H1 (cell line): ENCODE measurements around the gene XAGE3. TPM values are rescaled to one million over a fixed set of nuclear protein-coding genes. Genes with fewer than 3 reads are reported as not detected.
"Not testable (repeated sequence)": the region's sequence is repeated elsewhere in the genome, so short reads cannot be mapped to it uniquely, and the experiment has no call there.

Source experiments
- CTCF ChIA-PET: fragments of 300-600 bp; sonication (Branson Sonifier 250); formaldehyde crosslinking; loops from one replicate; lab custom pipeline; 2021; ENCODE audit not compliant: partially characterized antibody; lab: Charles Lee
- POLR2A ChIA-PET: fragments of 300-600 bp; sonication (Branson Sonifier 250); formaldehyde crosslinking; loops from one replicate; lab custom pipeline; 2021; ENCODE audit warnings: inconsistent platforms; ENCODE audit not compliant: partially characterized antibody; lab: Charles Lee
- DNase-seq, 2 experiments: peaks; one replicate each; pipeline versions ENCODE4 v3.0.0 to v3.0.0-alpha.2; 2010 to 2022; ENCODE audit warnings: low spot score in 2 of 2, low read depth in 1 of 2, mixed read lengths in 1 of 2
- FAIRE-seq: peaks from 2 replicates; lab custom pipeline; 2011; peaks lifted over from hg19 to GRCh38; lab: Jason Lieb, UNC
- H2AFZ ChIP-seq: 2 replicates; pipeline ENCODE4 v1.8.1; 2012; ENCODE audit warnings: low read length, inconsistent platforms
- H2AK5ac ChIP-seq: 2 replicates; pipeline ENCODE4 v1.6.1; 2013; ENCODE audit warnings: low read depth, low read length
- H2BK120ac ChIP-seq: replicated peaks from 2 replicates; pipeline ENCODE3; 2013; ENCODE audit warnings: low read depth, low read length, inconsistent platforms
- H2BK12ac ChIP-seq: 2 replicates; pipeline ENCODE4 v1.6.1; 2013; ENCODE audit warnings: low read depth, low read length
- H2BK15ac ChIP-seq: 2 replicates; pipeline ENCODE4 v1.6.1; 2013; ENCODE audit warnings: low read length
- H2BK20ac ChIP-seq: 2 replicates; pipeline ENCODE4 v1.6.1; 2013; ENCODE audit warnings: low read length
- H2BK5ac ChIP-seq: 2 replicates; pipeline ENCODE4 v1.6.1; 2013; ENCODE audit warnings: low read depth, low read length
- H3K14ac ChIP-seq: 2 replicates; pipeline ENCODE4 v1.6.1; 2013; ENCODE audit warnings: inconsistent platforms; ENCODE audit not compliant: insufficient read length
- H3K18ac ChIP-seq: 2 replicates; pipeline ENCODE4 v1.6.1; 2013; ENCODE audit warnings: low read length; ENCODE audit errors: extremely low read depth
- H3K23ac ChIP-seq: 2 replicates; pipeline ENCODE4 v1.6.1; 2013; ENCODE audit warnings: inconsistent platforms; ENCODE audit not compliant: insufficient read length
- H3K23me2 ChIP-seq: 2 replicates; pipeline ENCODE4 v1.6.1; 2013; ENCODE audit warnings: low read depth, low read length
- H3K27ac ChIP-seq: 2 replicates; pipeline ENCODE4 v1.6.1; 2011; ENCODE audit warnings: low read depth, low read length, inconsistent platforms
- H3K27me3 ChIP-seq, 4 experiments: replicated peaks in 1 of 4; 1 replicate in 1 of 4; 2 replicates in 3 of 4; pipeline versions ENCODE4 v1.6.1 to v1.8.1; 2011 to 2013; ENCODE audit warnings: low read length in 3 of 4, mild to moderate bottlenecking in 3 of 4, inconsistent platforms in 2 of 4, mixed read lengths in 2 of 4, moderate library complexity in 1 of 4; ENCODE audit not compliant: control insufficient read depth in 3 of 4, insufficient read depth in 3 of 4; ENCODE audit errors: extremely low read depth in 1 of 4
- H3K36me3 ChIP-seq, 4 experiments: 2 replicates each; pipeline versions ENCODE4 v1.6.1 to v1.8.1; 2011 to 2013; ENCODE audit warnings: mild to moderate bottlenecking in 4 of 4, low read length in 3 of 4, moderate library complexity in 2 of 4, control low read depth in 1 of 4, inconsistent platforms in 1 of 4; ENCODE audit not compliant: insufficient read depth in 4 of 4, control insufficient read depth in 2 of 4
- H3K4ac ChIP-seq: replicated peaks from 2 replicates; pipeline ENCODE3; 2013; ENCODE audit warnings: low read length, low read depth, mixed read lengths, inconsistent platforms; ENCODE audit not compliant: insufficient read length
- H3K4me1 ChIP-seq, 4 experiments: replicated peaks in 1 of 4; 1 replicate in 1 of 4; 2 replicates in 3 of 4; pipeline versions ENCODE4 v1.6.1 to v1.8.1; 2011 to 2013; ENCODE audit warnings: low read length in 3 of 4, inconsistent platforms in 2 of 4, mixed read lengths in 1 of 4; ENCODE audit not compliant: insufficient read depth in 4 of 4, control insufficient read depth in 3 of 4
- H3K4me2 ChIP-seq, 2 experiments: 2 replicates each; pipeline versions ENCODE4 v1.6.1 to v1.8.1; 2011 to 2013; ENCODE audit warnings: low read depth in 2 of 2, low read length in 2 of 2, control low read depth in 1 of 2, inconsistent platforms in 1 of 2, mild to moderate bottlenecking in 1 of 2; ENCODE audit not compliant: insufficient read depth in 1 of 2
- H3K4me3 ChIP-seq, 4 experiments: fragments of 200-600, 300-600 bp in 1 of 4; sonication (generic), shearing (Covaris generic), sonication (Bioruptor Twin) in 1 of 4; 2 replicates each; pipeline versions ENCODE4 v1.5.1 to v1.8.1; 2011 to 2016; ENCODE audit warnings: low read length in 4 of 4, low read depth in 3 of 4, control low read depth in 2 of 4, inconsistent platforms in 2 of 4, mild to moderate bottlenecking in 2 of 4, mixed read lengths in 1 of 4, moderate library complexity in 1 of 4; ENCODE audit not compliant: insufficient read depth in 2 of 4; ENCODE audit errors: extremely low read depth in 1 of 4
- H3K56ac ChIP-seq: replicated peaks from 2 replicates; pipeline ENCODE3; 2013; ENCODE audit warnings: low read depth, mild to moderate bottlenecking, mixed read lengths, low read length, inconsistent platforms; ENCODE audit not compliant: insufficient read length
- H3K79me1 ChIP-seq: 2 replicates; pipeline ENCODE4 v1.6.1; 2013; ENCODE audit warnings: low read depth, low read length, control low read depth
- H3K79me2 ChIP-seq, 2 experiments: 2 replicates each; pipeline versions ENCODE4 v1.6.1 to v1.8.1; 2012 to 2013; ENCODE audit warnings: low read length in 2 of 2, mild to moderate bottlenecking in 2 of 2, inconsistent platforms in 1 of 2; ENCODE audit not compliant: insufficient read depth in 2 of 2, control insufficient read depth in 1 of 2
- H3K9ac ChIP-seq, 4 experiments: replicated peaks in 1 of 4; 1 replicate in 1 of 4; 2 replicates in 3 of 4; pipeline versions ENCODE4 v1.6.1 to v1.8.1; 2011 to 2013; ENCODE audit warnings: low read depth in 3 of 4, low read length in 3 of 4, control low read depth in 2 of 4, mild to moderate bottlenecking in 2 of 4, moderate library complexity in 2 of 4, inconsistent platforms in 1 of 4; ENCODE audit errors: extremely low read depth in 1 of 4
- H3K9me3 ChIP-seq, 2 experiments: 2 replicates each; pipeline versions ENCODE4 v1.6.1 to v1.8.1; 2012 to 2013; ENCODE audit warnings: mild to moderate bottlenecking in 2 of 2, moderate library complexity in 2 of 2, control low read depth in 1 of 2, inconsistent platforms in 1 of 2, low read depth in 1 of 2, low read length in 1 of 2, mixed read lengths in 1 of 2; ENCODE audit not compliant: insufficient read depth in 2 of 2
- H4K20me1 ChIP-seq, 2 experiments: replicated peaks in 1 of 2; 2 replicates each; pipeline versions ENCODE3 to v1.8.1; 2011 to 2013; ENCODE audit warnings: inconsistent platforms in 2 of 2, low read length in 2 of 2, mild to moderate bottlenecking in 1 of 2; ENCODE audit not compliant: insufficient read depth in 2 of 2, control insufficient read depth in 1 of 2
- H4K5ac ChIP-seq: 2 replicates; pipeline ENCODE4 v1.6.1; 2013; ENCODE audit warnings: low read length, low read depth, mixed read lengths, inconsistent platforms; ENCODE audit not compliant: insufficient read length
- H4K8ac ChIP-seq: 2 replicates; pipeline ENCODE4 v1.8.0; 2013; ENCODE audit warnings: mild to moderate bottlenecking, moderate library complexity, low read length, inconsistent platforms; ENCODE audit not compliant: insufficient read depth; ENCODE audit errors: extremely low read depth
- H4K91ac ChIP-seq: replicated peaks from 2 replicates; pipeline ENCODE3; 2013; ENCODE audit warnings: low read length, mixed read lengths, inconsistent platforms; ENCODE audit not compliant: insufficient read length
- WGBS, 2 experiments: shearing (Covaris generic) in 1 of 2; methylation state at CpG; one replicate each; pipeline versions ENCODE4 v1.1.6 to v1.1.7; 2013 to 2015; ENCODE audit warnings: low lambda C conversion rate in 2 of 2, mixed read lengths in 2 of 2, inconsistent platforms in 1 of 2, low coverage in 1 of 2, missing lambda C conversion rate in 1 of 2; ENCODE audit not compliant: insufficient replicate concordance in 2 of 2, insufficient coverage in 1 of 2, insufficient read length in 1 of 2; ENCODE audit errors: extremely low coverage in 1 of 2, missing lambda C conversion rate in 1 of 2; 5-methylcytosine and 5-hydroxymethylcytosine counted together
- polyA plus RNA-seq, 7 experiments: library from polyadenylated mRNA; depleted of rRNA in 3 of 7; stranded (reverse) in 5 of 7; unstranded in 2 of 7; fragments of >200 nt in 5 of 7; fragments of 200-250 nt in 2 of 7; gene quantifications; 1 replicate in 5 of 7; 2 replicates in 1 of 7; 4 replicates in 1 of 7; pipeline versions ENCODE4 v1.2.1 to v1.2.3, GENCODE V29; 2011 to 2013; ENCODE audit warnings: missing spikeins in 2 of 7, mixed read lengths in 2 of 7
- total RNA-seq: library from RNA; stranded (reverse); fragmentation: NEBNext Ultra II Directional; extraction: Animal tissue kit (Norgen Biotek cat#: 25700); gene quantifications from 2 replicates; pipeline ENCODE4 v1.2.1, GENCODE V29; 2021

Gene XAGE3
- total and polyA plus RNA-seq, 2 of the 8 experiments (the other 6 are each of a cell fraction or from before 2014, with no cell fraction given) = not detected

- H4K5ac ChIP-seq, DNase-seq, FAIRE-seq, H2BK15ac ChIP-seq, H3K14ac ChIP-seq, POLR2A ChIA-PET, H3K18ac ChIP-seq, CTCF ChIA-PET, H2BK20ac ChIP-seq, H3K4me2 ChIP-seq, H3K9ac ChIP-seq, H3K4me1 ChIP-seq, H3K36me3 ChIP-seq, H2BK5ac ChIP-seq, H2AFZ ChIP-seq, H3K9me3 ChIP-seq, H3K27me3 ChIP-seq, H2BK12ac ChIP-seq, H3K23ac ChIP-seq, H2AK5ac ChIP-seq, H3K27ac ChIP-seq, H3K79me1 ChIP-seq, H4K91ac ChIP-seq, H3K23me2 ChIP-seq, H4K8ac ChIP-seq, H3K56ac ChIP-seq, H3K4me3 ChIP-seq, H2BK120ac ChIP-seq, H3K79me2 ChIP-seq, H3K4ac ChIP-seq, H4K20me1 ChIP-seq: not testable (repeated sequence)
- WGBS, 2 experiments = no CpG with 5 or more reads among the region's 10 CpGs
Measured at GRCh38 chrX:52905531-52905930, 37.6 kb upstream of the XAGE3 start.

DNA sequence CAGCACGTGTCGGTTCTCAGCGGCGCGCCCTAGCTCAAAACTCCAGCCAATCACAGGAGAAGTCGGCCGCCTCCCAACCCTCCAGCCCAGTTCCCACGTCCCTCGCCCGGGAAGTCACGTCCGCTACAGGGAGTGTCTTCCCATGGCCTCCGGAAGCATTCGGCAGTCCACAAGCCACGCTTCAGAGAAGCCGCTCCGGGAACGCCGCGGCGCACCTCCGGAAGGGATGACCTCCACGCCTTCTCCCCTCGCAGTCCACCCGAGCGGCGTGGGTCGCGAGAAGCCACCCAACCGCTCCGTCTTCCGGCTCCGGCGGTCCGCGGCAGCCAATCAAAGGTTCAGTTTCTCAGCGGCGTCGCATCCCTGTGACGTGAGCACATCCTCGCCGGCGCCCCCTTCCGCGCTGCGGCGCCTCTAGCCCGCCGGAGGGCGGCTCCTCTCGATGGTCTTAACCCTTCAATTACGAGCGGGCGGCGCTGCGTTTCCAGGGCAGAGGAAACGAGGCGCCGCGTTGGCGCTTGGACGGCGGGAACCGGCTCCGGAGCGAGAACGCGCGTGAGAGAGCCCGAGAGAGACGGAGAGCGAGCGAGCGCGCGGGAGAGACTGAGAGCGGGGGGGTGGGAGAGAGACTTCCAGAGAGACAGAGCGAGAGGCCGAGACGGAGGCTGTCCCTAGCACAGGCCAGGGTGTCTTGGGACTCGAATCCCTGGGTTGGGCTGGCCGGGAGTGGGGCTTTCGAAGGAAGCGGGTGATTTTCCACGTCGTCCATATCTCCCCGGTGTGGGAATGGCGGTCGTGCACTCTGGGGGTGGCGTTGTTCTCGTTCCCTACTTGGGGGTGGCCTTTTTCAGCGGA is 29.2 kb upstream of the XAGE3 start, which contains the start of gene FAM156B:
Gene FAM156B, plus strand, starts transcription at position 476 of the 855 bp plus-strand sequence. CDS start 9,896 bp downstream, outside the sequence.
- WGBS, 2 experiments = no CpG with 5 or more reads among the region's 92 CpGs

More for the DNA sequence above, 29.2 kb upstream of the XAGE3 start, which contains the start of gene FAM156B:
- H2BK120ac ChIP-seq, POLR2A ChIA-PET, H2BK20ac ChIP-seq, H2AK5ac ChIP-seq, H2BK15ac ChIP-seq, H3K4me3 ChIP-seq, H3K4me1 ChIP-seq, H3K79me1 ChIP-seq, H3K27ac ChIP-seq, H3K36me3 ChIP-seq, H3K18ac ChIP-seq, CTCF ChIA-PET, H3K56ac ChIP-seq, H3K79me2 ChIP-seq, H2BK12ac ChIP-seq, H4K91ac ChIP-seq, H2AFZ ChIP-seq, H3K4ac ChIP-seq, FAIRE-seq, H4K5ac ChIP-seq, H3K14ac ChIP-seq, H4K8ac ChIP-seq, H3K23me2 ChIP-seq, H3K4me2 ChIP-seq, H3K9me3 ChIP-seq, DNase-seq, H4K20me1 ChIP-seq, H3K23ac ChIP-seq, H2BK5ac ChIP-seq, H3K9ac ChIP-seq, H3K27me3 ChIP-seq: not testable (repeated sequence)
